Caco-2 (cell line): ENCODE data around the gene ADAMTS18. TPM values are rescaled to one million over a fixed set of nuclear protein-coding genes. Genes with fewer than 3 reads are reported as not detected.
"Not testable (repeated sequence)": the region's sequence is repeated elsewhere in the genome, so short reads cannot be mapped to it uniquely, and the experiment has no call there.

Experiments used
- BruUV-seq: library from RNA; stranded (reverse); fragments of 400-500 nt; replicated peaks from 2 replicates; lab custom pipeline; 2021; lab: Mats Ljungman, UMichigan
- CTCF ChIA-PET: fragments of 300-600 bp; sonication (Branson Sonifier 250); formaldehyde crosslinking; loops from one replicate; lab custom pipeline; 2022; ENCODE audit warnings: antibody characterized with exemption; lab: Charles Lee
- POLR2A ChIA-PET: fragments of 300-600 bp; sonication (Branson Sonifier 250); formaldehyde crosslinking; loops from one replicate; lab custom pipeline; 2022; ENCODE audit warnings: antibody characterized with exemption; lab: Charles Lee
- DNase-seq, 2 experiments: peaks; one replicate each; pipeline versions ENCODE4 v3.0.0 to v3.0.0-alpha.2; 2020 to 2022
- H3K27me3 ChIP-seq: replicated peaks from 2 replicates; pipeline ENCODE4 v1.6.0; 2011; ENCODE audit warnings: low read length; ENCODE audit not compliant: control insufficient read depth, insufficient read depth
- H3K36me3 ChIP-seq: 2 replicates; pipeline ENCODE4 v1.5.1; 2011; ENCODE audit warnings: low read length; ENCODE audit not compliant: control insufficient read depth, insufficient read depth
- H3K4me1 ChIP-seq: fragments of 250-450 bp; sonication (Bioruptor Pico); 2 replicates; pipeline ENCODE4 v1.5.1; 2020; ENCODE audit warnings: mild to moderate bottlenecking
- H3K4me3 ChIP-seq: 2 replicates; pipeline ENCODE4 v1.5.1; 2011; ENCODE audit warnings: low read depth, mild to moderate bottlenecking, control low read depth, low read length
- H3K9me3 ChIP-seq: fragments of 250-450 bp; sonication (Bioruptor Pico); 2 replicates; pipeline ENCODE4 v1.5.1; 2020; ENCODE audit warnings: mild to moderate bottlenecking, moderate library complexity
- H3K27ac Mint-ChIP-seq: one replicate; pipeline ENCODE4 v1.8.0; 2022; ENCODE audit warnings: mixed read lengths; ENCODE audit not compliant: unreplicated experiment
- H3K27me3 Mint-ChIP-seq: one replicate; pipeline ENCODE4 v1.8.0; 2022; ENCODE audit warnings: mixed read lengths; ENCODE audit not compliant: insufficient read depth, unreplicated experiment
- H3K36me3 Mint-ChIP-seq: one replicate; pipeline ENCODE4 v1.8.0; 2022; ENCODE audit warnings: mild to moderate bottlenecking, mixed read lengths; ENCODE audit not compliant: insufficient read depth, unreplicated experiment
- H3K4me1 Mint-ChIP-seq: one replicate; pipeline ENCODE4 v1.8.0; 2022; ENCODE audit warnings: low read depth, mixed read lengths; ENCODE audit not compliant: unreplicated experiment
- H3K4me3 Mint-ChIP-seq: one replicate; pipeline ENCODE4 v1.8.0; 2022; ENCODE audit warnings: mild to moderate bottlenecking, moderate library complexity, mixed read lengths; ENCODE audit not compliant: unreplicated experiment
- H3K9me3 Mint-ChIP-seq: one replicate; pipeline ENCODE4 v1.8.0; 2022; ENCODE audit warnings: mixed read lengths; ENCODE audit not compliant: unreplicated experiment
- CTCF ChIP-seq, 2 experiments: fragments of 200-600 bp in 1 of 2; IDR thresholded peaks; 1 replicate in 1 of 2; 2 replicates in 1 of 2; pipeline versions ENCODE4 v1.5.1 to v1.8.0; 2011 to 2022; ENCODE audit warnings: antibody characterized with exemption in 1 of 2, control low read depth in 1 of 2, inconsistent platforms in 1 of 2, low read depth in 1 of 2, low read length in 1 of 2, mild to moderate bottlenecking in 1 of 2, moderate library complexity in 1 of 2; ENCODE audit not compliant: insufficient read depth in 1 of 2, severe bottlenecking in 1 of 2, unreplicated experiment in 1 of 2
- intact Hi-C: fragments of 100-400 bp; cut with micrococcal nuclease; formaldehyde crosslinking; loops from one replicate; pipeline ENCODE4 v1.10.0; 2022; ENCODE audit not compliant: unreplicated experiment
- total RNA-seq: library from RNA; stranded (reverse); gene quantifications from 2 replicates; pipeline ENCODE4 v1.2.3, GENCODE V29; 2022

Gene ADAMTS18
- total RNA-seq, 1 experiment from 2014 or later = 0.29 TPM

GRCh38 chr16:77467821-77468335 is 33.0 kb upstream of the ADAMTS18 start:
- H3K27ac Mint-ChIP-seq = no peak overlapping the region
- POLR2A ChIA-PET = no interaction called here
- Histone ChIP-seq H3K27me3 (0 out of 2 replicates have a peak, but pooled peaks cover 1% of the 10 kb centered on the region), H3K4me1 (no peaks in the 10 kb centered on the region), H3K36me3 (no peaks in the 10 kb centered on the region), H3K9me3 (no peaks in the 10 kb centered on the region), H3K4me3 (no peak overlapping the region)
- TF ChIP-seq CTCF (IDR thresholded peaks at IDR 0.05; ENCODE audit: insufficient read depth in 1 of 2, low read depth in 1 of 2, low read length in 1 of 2, severe bottlenecking in 1 of 2, unreplicated experiment in 1 of 2) = no peak
- no peak overlapping the region for H3K4me3 Mint-ChIP-seq
- BruUV-seq = no TSS peak
- H3K36me3 Mint-ChIP-seq = no peaks in the 10 kb centered on the region
- H3K9me3 Mint-ChIP-seq = no peaks in the 10 kb centered on the region
- CTCF ChIA-PET = interaction anchor here (0.6 kb wide), 1 partner anchor 116 kb away, joined by 3 read pairs; no protein-coding TSS in a partner anchor
- intact Hi-C loops = no loop called here
- H3K27me3 Mint-ChIP-seq = peaks cover 7% of the 10 kb centered on the region
- H3K4me1 Mint-ChIP-seq = no peaks in the 10 kb centered on the region
- DNase-seq = no peak

- H3K9me3 Mint-ChIP-seq, CTCF ChIA-PET, POLR2A ChIA-PET, H3K4me1 ChIP-seq, H3K27ac Mint-ChIP-seq, H3K36me3 ChIP-seq, BruUV-seq, H3K9me3 ChIP-seq, H3K4me1 Mint-ChIP-seq, H3K4me3 Mint-ChIP-seq, H3K36me3 Mint-ChIP-seq, H3K27me3 Mint-ChIP-seq, H3K4me3 ChIP-seq, H3K27me3 ChIP-seq, DNase-seq, intact Hi-C loops: not testable (repeated sequence)
Measured at GRCh38 chr16:77463659-77464058, 28.8 kb upstream of the ADAMTS18 start.

GRCh38 chr16:77462894-77463293 is 28.1 kb upstream of the ADAMTS18 start:
- Mint-ChIP-seq H3K9me3 (no peaks in the 10 kb centered on the region), H3K27me3 (peaks cover 10% of the 10 kb centered on the region), H3K36me3 (no peaks in the 10 kb centered on the region), H3K4me3 (no peak overlapping the region), H3K27ac (no peak overlapping the region), H3K4me1 (no peaks in the 10 kb centered on the region)
- H3K4me1 ChIP-seq = no peaks in the 10 kb centered on the region
- no peak for TF ChIP-seq CTCF (IDR thresholded peaks at IDR 0.05; ENCODE audit: insufficient read depth in 1 of 2, low read depth in 1 of 2, low read length in 1 of 2, severe bottlenecking in 1 of 2, unreplicated experiment in 1 of 2)
- ChIA-PET CTCF (no interaction called here), POLR2A (no interaction called here)
- no peak for DNase-seq
- no TSS peak for BruUV-seq
- H3K9me3 ChIP-seq = no peaks in the 10 kb centered on the region
- H3K4me3 ChIP-seq = no peak overlapping the region
- intact Hi-C loops = no loop called here
- no peaks in the 10 kb centered on the region for H3K36me3 ChIP-seq
- H3K27me3 ChIP-seq = no peaks in the 10 kb centered on the region
